ENCODE data around the gene SUGCT. TPM values are rescaled to one million over a fixed set of nuclear protein-coding genes. Genes with fewer than 3 reads are reported as not detected.
"Not testable (repeated sequence)": the region's sequence is repeated elsewhere in the genome, so short reads cannot be mapped to it uniquely, and the experiment has no call there.

The SUGCT gene
- polyA plus RNA-seq, 3 donors, result 11.2 to 15.4 (median 12.3) TPM

- no peak for DNase-seq (ENCODE audit: low read depth in 3 of 3, low spot score in 2 of 3)
These were observed 512.9 kb downstream of the SUGCT start for GRCh38 chr7:40647719-40648118.

- DNase-seq (ENCODE audit: low read depth in 3 of 3, low spot score in 2 of 3), result no peak
These were observed 514.4 kb downstream of the SUGCT start for GRCh38 chr7:40649247-40649646.

GRCh38 chr7:40650903-40651302, 516.1 kb downstream of the SUGCT start:
- DNase-seq (ENCODE audit: low read depth in 3 of 3, low spot score in 2 of 3), result not testable (repeated sequence)

GRCh38 chr7:40654171-40654570, 519.4 kb downstream of the SUGCT start:
- no peak for DNase-seq (ENCODE audit: low read depth in 3 of 3, low spot score in 2 of 3)

GRCh38 chr7:40655426-40655825, 520.6 kb downstream of the SUGCT start:
- no peak for DNase-seq (ENCODE audit: low read depth in 3 of 3, low spot score in 2 of 3)

GRCh38 chr7:40656349-40656748, 521.5 kb downstream of the SUGCT start:
- no peak for DNase-seq (ENCODE audit: low read depth in 3 of 3, low spot score in 2 of 3)

- no peak for DNase-seq (ENCODE audit: low read depth in 3 of 3, low spot score in 2 of 3)
These were observed 523.9 kb downstream of the SUGCT start for GRCh38 chr7:40658729-40659128.

- DNase-seq (ENCODE audit: low read depth in 3 of 3, low spot score in 2 of 3), result no peak
These were observed 524.4 kb downstream of the SUGCT start for GRCh38 chr7:40659231-40659630.

GRCh38 chr7:40673285-40673684, 538.5 kb downstream of the SUGCT start:
- DNase-seq (ENCODE audit: low read depth in 3 of 3, low spot score in 2 of 3), result no peak

- no peak for DNase-seq (ENCODE audit: low read depth in 3 of 3, low spot score in 2 of 3)
These were observed 539.5 kb downstream of the SUGCT start for GRCh38 chr7:40674316-40674715.

GRCh38 chr7:40675741-40676140, 540.9 kb downstream of the SUGCT start:
- no peak for DNase-seq (ENCODE audit: low read depth in 3 of 3, low spot score in 2 of 3)

- DNase-seq (ENCODE audit: low read depth in 3 of 3, low spot score in 2 of 3), result no peak
These were observed 541.4 kb downstream of the SUGCT start for GRCh38 chr7:40676221-40676620.

- no peak for DNase-seq (ENCODE audit: low read depth in 3 of 3, low spot score in 2 of 3)
These were observed 545.9 kb downstream of the SUGCT start for GRCh38 chr7:40680657-40681056.

- no peak for DNase-seq (ENCODE audit: low read depth in 3 of 3, low spot score in 2 of 3)
These were observed 547.9 kb downstream of the SUGCT start for GRCh38 chr7:40682696-40683095.

GRCh38 chr7:40694026-40694809, 559.4 kb downstream of the SUGCT start:
- DNase-seq (ENCODE audit: low read depth in 3 of 3, low spot score in 2 of 3), result no peak

- no peak for DNase-seq (ENCODE audit: low read depth in 3 of 3, low spot score in 2 of 3)
These were observed 560.2 kb downstream of the SUGCT start for GRCh38 chr7:40694991-40695390.

GRCh38 chr7:40697653-40698052, 562.8 kb downstream of the SUGCT start:
- DNase-seq (ENCODE audit: low read depth in 3 of 3, low spot score in 2 of 3), result no peak

- no peak for DNase-seq (ENCODE audit: low read depth in 3 of 3, low spot score in 2 of 3)
These were observed 563.6 kb downstream of the SUGCT start for GRCh38 chr7:40698214-40698920.

GRCh38 chr7:40698921-40699260, 564.1 kb downstream of the SUGCT start:
- DNase-seq (ENCODE audit: low read depth in 3 of 3, low spot score in 2 of 3), result no peak

- DNase-seq (ENCODE audit: low read depth in 3 of 3, low spot score in 2 of 3), result no peak
These were observed 566.0 kb downstream of the SUGCT start for GRCh38 chr7:40700653-40701421.

- no peak for DNase-seq (ENCODE audit: low read depth in 3 of 3, low spot score in 2 of 3)
These were observed 567.2 kb downstream of the SUGCT start for GRCh38 chr7:40701836-40702551.
